ENCODE data around the gene ZNF516. TPM values are rescaled to one million over a fixed set of nuclear protein-coding genes. Genes with fewer than 3 reads are reported as not detected.

ZNF516 gene
- total RNA-seq, 1 experiment from 2014 or later: 6.3 TPM

GRCh38 chr18:76441668-76442412, 53.2 kb downstream of the ZNF516 start:
- DNase-seq (ENCODE audit: low read depth): no peak

- no peak for DNase-seq (ENCODE audit: low read depth)
These were observed 53.9 kb downstream of the ZNF516 start for GRCh38 chr18:76441002-76441667.

- no peak for DNase-seq (ENCODE audit: low read depth)
These were observed 57.1 kb downstream of the ZNF516 start for GRCh38 chr18:76437910-76438309.

DNA sequence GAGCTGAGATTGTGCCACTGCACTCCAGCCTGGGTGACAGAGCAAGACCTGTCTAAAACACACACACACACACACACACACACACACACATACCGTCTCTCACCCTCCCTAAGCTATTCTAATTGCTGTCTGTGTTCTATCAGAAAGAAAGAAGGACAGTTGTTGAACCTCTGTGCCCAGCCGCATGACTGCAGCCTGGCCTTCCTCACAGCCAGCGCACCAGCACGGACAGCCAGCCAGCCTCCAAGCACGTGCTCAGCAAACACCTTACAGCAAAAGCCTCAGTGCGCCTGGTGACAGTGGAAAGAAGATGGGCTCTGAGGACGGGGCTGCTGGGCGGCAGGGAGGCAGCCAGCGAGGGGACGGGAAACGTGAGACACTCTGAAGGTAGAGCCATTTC, 58.0 kb downstream of the ZNF516 start:
- no peak for DNase-seq (ENCODE audit: low read depth)

- DNase-seq (ENCODE audit: low read depth): no peak
These were observed 58.7 kb downstream of the ZNF516 start for GRCh38 chr18:76436342-76436741.

DNA sequence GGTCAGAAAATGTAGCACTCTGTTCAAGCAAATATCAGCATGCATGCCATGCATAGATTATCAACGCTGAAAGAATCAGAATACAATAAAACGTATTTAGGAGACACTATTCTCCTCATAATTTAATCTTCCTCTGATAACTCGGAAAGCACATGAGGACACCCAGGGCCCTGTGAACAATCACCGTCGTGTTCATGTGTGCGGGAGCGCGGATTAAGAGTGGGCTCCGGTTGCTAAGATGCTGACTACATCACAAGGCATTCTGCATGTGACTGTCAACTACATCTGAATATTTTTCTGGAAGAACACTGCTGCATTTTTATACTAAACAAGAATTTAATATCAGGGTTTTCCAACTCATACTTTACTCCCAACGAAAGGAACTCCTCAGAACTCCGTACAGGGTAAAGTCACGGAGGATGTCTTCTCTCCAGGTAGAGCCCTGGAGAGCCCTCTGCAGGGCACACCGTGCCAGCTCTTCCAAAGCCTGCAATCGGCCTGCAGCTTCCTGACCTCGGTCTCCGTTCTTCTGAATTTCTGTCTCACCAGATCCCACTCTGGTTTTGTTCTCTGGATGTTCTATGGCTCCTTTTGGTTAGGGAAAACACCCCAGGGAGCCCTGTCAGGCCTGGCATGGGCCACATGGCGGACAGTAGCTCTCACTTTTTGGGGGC, 59.6 kb downstream of the ZNF516 start:
- no peak for DNase-seq (ENCODE audit: low read depth)

DNA sequence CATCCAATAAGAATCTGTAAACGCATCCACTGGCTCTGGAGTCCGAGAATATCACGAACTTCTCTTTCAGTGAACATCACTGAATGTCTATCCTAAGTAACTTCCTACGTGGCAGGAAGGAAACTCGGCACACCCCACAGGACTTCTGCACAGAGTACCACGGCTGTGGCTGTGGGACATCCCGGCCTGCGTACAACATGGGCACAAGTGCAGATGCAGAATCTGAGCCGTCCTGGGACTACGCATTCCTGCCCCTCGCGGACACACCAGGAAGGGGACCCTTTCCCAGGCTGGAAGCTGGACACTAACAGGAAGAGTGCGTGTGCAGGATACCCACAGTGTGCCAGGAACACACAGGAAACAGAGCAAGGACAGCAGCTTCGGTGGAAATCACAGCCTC, 60.6 kb downstream of the ZNF516 start:
- DNase-seq (ENCODE audit: low read depth): no peak

DNA sequence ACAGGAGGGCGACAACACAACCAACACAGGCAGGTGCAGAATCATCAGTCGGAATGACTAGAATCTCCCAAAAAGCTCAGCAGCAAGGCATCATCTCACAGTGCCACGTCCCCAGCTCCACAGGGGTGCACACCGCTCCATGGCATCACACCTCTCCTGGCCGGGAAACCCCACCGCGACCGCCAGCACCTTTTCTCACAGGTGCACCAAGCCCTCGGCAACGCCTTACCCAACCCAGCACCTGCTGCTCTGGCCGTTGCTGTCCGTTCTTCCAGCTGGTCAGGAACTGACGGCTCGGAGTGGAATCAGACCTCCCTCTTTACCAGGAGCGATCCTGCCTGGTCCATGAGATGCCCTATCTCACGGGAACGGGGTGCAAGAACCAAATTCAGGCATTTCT, 61.3 kb downstream of the ZNF516 start:
- no peak for DNase-seq (ENCODE audit: low read depth)

GRCh38 chr18:76432970-76433767, 61.9 kb downstream of the ZNF516 start:
- no peak for DNase-seq (ENCODE audit: low read depth)

DNA sequence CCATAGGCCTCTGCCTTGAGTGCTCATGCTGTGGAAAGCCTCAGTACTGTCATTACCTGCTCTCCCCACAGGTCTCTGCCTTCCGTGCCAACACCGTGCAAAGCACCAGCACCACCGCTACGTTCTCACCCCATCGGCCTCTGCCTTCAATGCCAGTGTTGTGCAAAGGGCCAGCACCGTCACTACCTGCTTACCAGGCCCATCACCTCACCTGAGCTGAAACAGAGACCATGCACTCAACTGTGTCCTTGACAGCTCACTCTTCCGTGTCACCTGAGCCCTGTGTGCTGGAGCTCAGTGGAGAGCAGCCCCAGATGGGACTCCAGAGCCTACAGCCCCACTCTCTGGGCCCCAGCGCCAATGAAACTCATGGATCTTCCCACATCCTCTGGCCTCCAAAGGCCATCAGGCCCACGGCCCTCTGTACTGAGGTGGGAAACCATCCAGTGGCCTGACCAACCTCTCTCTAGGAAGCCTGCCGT, 62.7 kb downstream of the ZNF516 start:
- DNase-seq (ENCODE audit: low read depth): no peak

- DNase-seq (ENCODE audit: low read depth): no peak
These were observed 63.4 kb downstream of the ZNF516 start for GRCh38 chr18:76431437-76432273.

- no peak for DNase-seq (ENCODE audit: low read depth)
These were observed 64.4 kb downstream of the ZNF516 start for GRCh38 chr18:76430636-76431035.

DNA sequence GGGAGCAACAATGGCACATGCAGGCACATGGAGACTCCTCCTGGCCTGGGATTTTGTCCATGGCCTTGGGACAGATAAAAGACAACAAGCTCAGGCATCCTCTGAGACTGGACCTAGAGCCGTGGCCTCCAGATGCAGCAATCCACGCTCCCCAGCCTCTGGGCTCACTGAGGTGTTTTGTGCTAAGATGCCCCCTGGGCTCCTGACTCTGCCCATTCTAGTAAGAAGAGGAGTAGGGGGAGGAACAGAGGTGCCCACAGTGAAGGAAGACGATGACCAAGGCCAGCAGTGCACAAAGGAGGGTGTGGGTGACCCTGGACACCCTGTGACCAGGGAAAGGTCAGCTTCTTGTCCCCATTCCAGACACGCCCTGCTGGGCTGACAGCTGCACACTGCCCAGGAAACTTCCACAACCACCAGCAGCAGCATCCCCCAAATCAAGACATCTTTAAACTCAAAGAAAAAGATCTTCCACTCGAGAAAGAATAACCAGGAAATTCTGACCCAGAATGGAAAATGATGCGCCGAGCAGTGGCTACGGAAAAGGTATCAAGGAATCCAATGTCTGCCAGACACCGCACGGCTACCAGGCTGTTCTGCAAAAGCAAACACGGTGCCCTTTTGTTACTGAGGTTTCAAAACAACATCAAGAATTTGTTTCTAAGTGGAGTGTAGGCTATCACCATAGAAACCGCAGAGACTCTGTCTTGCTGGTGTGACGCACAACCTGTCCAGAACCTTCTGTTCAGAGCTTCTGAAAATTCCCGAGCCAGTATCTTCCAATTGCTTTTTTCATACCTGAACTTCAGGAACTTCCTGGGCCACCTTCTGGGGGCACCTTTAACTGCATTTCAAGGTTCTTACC, 65.5 kb downstream of the ZNF516 start:
- DNase-seq (ENCODE audit: low read depth): no peak

DNA sequence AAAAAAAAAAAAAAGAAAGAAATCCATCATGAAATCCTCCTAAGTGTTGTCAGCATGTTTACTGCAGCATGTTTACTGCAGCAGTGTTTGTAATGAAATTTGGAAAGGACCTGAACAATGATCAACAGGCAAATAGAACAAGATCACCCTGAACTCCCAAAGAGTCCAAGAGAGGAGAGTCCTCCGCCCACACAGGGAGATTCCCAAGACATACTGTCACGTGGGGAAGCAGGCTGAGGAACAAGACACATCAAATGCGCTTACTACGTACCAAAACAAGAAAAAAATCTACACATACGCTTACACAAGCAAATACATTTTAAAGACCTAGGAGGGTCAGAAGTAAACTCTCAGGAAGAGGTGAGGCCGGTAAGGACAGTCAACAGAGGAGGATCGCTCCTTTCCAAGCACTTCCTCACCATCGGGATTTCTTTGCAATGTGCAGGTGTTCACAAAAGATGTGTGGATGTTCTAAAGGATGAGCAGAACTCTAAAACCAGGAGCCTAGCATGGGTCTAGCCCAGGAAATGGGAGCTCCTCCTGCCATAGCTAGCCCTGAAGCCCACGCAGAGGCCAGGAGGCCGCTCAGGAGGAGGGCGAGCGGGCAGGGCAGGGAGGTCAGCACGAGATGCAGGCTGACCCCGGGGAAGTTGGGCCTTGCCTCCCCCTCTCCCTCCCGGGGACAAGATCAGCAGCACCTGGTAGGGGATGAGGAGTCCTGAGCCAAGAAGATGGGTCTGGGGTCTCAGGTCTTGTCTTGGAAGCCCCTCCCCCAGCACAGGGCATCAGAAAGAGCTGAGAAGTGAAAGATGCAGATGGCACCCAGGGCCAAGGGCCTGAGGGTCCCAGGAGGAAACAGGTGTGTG, 66.4 kb downstream of the ZNF516 start:
- no peak for DNase-seq (ENCODE audit: low read depth)

GRCh38 chr18:76426737-76427305, 68.2 kb downstream of the ZNF516 start:
- no peak for DNase-seq (ENCODE audit: low read depth)

DNA sequence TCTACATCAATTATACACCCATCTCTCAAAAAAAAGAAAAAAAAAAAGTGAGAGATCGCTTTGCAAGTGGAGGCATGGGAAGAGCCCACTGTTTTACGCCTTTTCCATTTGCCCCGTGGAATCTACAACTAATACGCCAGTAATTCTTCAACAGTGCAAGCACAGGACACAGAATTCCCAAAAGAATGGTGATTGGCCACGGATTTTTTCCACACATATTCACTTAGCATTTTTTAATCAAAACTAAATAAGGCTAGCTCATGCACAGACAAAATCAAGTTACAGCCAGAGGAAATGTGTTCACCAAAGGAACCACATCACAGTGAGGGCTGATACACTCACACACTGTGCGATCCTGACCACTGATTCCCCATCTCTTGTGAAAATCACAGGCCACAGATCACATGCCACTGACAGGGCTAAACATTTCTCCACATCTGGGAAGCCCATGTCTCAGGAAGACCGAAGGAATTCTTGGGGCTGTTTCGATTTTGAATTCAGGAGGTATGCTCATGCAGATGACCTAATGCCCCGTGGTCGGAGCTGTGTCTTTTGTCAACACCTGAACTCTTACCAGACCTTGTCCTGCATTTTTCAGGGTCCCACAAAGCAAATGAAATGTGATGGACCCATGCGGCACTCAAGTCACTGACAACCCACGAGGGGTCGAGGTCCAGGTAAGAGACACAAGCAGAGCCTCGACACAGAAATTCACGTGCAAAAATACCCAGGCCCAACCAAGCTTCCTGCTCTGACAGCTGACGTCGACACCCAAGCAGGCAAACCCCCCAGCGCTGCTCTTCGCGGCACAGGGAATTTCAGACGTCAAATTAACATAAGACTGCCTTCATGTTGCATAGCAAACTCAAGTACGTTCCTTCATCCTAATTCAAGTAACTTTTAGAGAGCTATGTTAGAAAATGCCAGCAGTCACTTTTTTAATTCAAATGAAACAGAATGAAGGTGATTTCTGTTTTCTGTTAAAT, 69.6 kb downstream of the ZNF516 start:
- no peak for DNase-seq (ENCODE audit: low read depth)

- no peak for DNase-seq (ENCODE audit: low read depth)
These were observed 72.2 kb downstream of the ZNF516 start for GRCh38 chr18:76422838-76423237.
